CD4-positive, alpha-beta T cell (primary cell): Measurements from ENCODE around the gene MSRB3. TPM values are rescaled to one million over a fixed set of nuclear protein-coding genes. Genes with fewer than 3 reads are reported as not detected.

Experiments
- ATAC-seq: fragments of 200-7000 bp; cut with Tn5 transposase; one replicate; pipeline ENCODE4 v1.10.0; 2022; ENCODE audit warnings: mild to moderate bottlenecking; ENCODE audit not compliant: poor library complexity
- CTCF ChIA-PET: fragments of 350-600 bp; sonication (Branson Sonifier 250); formaldehyde crosslinking; loops from one replicate; lab custom pipeline; 2021; ENCODE audit warnings: antibody characterized with exemption, inconsistent platforms; lab: Charles Lee
- POLR2A ChIA-PET: fragments of 350-600 bp; sonication (Branson Sonifier 250); formaldehyde crosslinking; loops from one replicate; lab custom pipeline; 2021; ENCODE audit warnings: antibody characterized with exemption, inconsistent platforms; lab: Charles Lee
- DNase-seq, 14 experiments: peaks; one replicate each; pipeline ENCODE4 v3.0.0-alpha.2; 2013 to 2020; ENCODE audit warnings: mixed read lengths in 2 of 14
- H3K27ac ChIP-seq, 2 donors: one replicate each; pipeline versions ENCODE4 v1.5.1 to v1.7.0; 2013; ENCODE audit warnings: low read length in 2 of 2, low read depth in 1 of 2, mild to moderate bottlenecking in 1 of 2
- H3K27me3 ChIP-seq, 2 experiments: 1 replicate in 1 of 2; 2 replicates in 1 of 2; pipeline versions ENCODE4 v1.6.1 to v1.7.0; 2013; ENCODE audit warnings: low read length in 2 of 2, control low read depth in 1 of 2, mild to moderate bottlenecking in 1 of 2, moderate library complexity in 1 of 2; ENCODE audit not compliant: insufficient read depth in 2 of 2, control insufficient read depth in 1 of 2
- H3K36me3 ChIP-seq: one replicate; pipeline ENCODE4 v1.6.1; 2013; ENCODE audit warnings: low read length, control low read depth; ENCODE audit not compliant: insufficient read depth
- H3K4me1 ChIP-seq: one replicate; pipeline ENCODE4 v1.6.1; 2013; ENCODE audit warnings: low read length, control low read depth; ENCODE audit not compliant: insufficient read depth
- H3K4me3 ChIP-seq: one replicate; pipeline ENCODE4 v1.5.1; 2013; ENCODE audit warnings: mild to moderate bottlenecking, low read length, moderate library complexity
- H3K9me3 ChIP-seq, 2 experiments: 1 replicate in 1 of 2; 2 replicates in 1 of 2; pipeline versions ENCODE4 v1.6.1 to v1.7.0; 2013; ENCODE audit warnings: low read length in 2 of 2, mild to moderate bottlenecking in 2 of 2, control low read depth in 1 of 2, moderate library complexity in 1 of 2; ENCODE audit not compliant: control insufficient read depth in 1 of 2, insufficient read depth in 1 of 2
- H3K27ac Mint-ChIP-seq: one replicate; pipeline ENCODE4 v1.8.0; 2020; ENCODE audit warnings: mixed read lengths
- H3K27me3 Mint-ChIP-seq: one replicate; pipeline ENCODE4 v1.8.0; 2021; ENCODE audit warnings: mixed read lengths
- H3K36me3 Mint-ChIP-seq: one replicate; pipeline ENCODE4 v1.8.0; 2021; ENCODE audit warnings: low read depth, mixed read lengths
- H3K4me1 Mint-ChIP-seq: one replicate; pipeline ENCODE4 v1.8.0; 2021; ENCODE audit warnings: low read depth, mixed read lengths
- H3K4me3 Mint-ChIP-seq: one replicate; pipeline ENCODE4 v1.8.0; 2020; ENCODE audit warnings: mild to moderate bottlenecking, mixed read lengths
- H3K9me3 Mint-ChIP-seq: one replicate; pipeline ENCODE4 v1.8.0; 2020; ENCODE audit warnings: mixed read lengths
- CTCF ChIP-seq: fragments of 200-600 bp; IDR thresholded peaks from one replicate; pipeline ENCODE4 v1.8.0; 2022; ENCODE audit warnings: antibody characterized with exemption, mild to moderate bottlenecking
- intact Hi-C, 2 experiments: fragments of 100-400 bp; cut with DNase I in 1 of 2; cut with micrococcal nuclease in 1 of 2; formaldehyde crosslinking; loops; one replicate each; pipeline versions ENCODE4 v1.15.1 to v1.9.0; 2023 to 2025; cut with DNase I, micrococcal nuclease
- total RNA-seq, 174 experiments: library from RNA in 2 of 174; stranded (reverse) in 2 of 174; gene quantifications; one replicate each; pipeline ENCODE4 v1.2.3 and lab custom pipeline; 2021 to 2026

The MSRB3 gene
- total RNA-seq, 2 experiments from 2014 or later, result 0.17 TPM; not detected in 1

GRCh38 chr12:65237153-65237552 lies 41.3 kb upstream of the MSRB3 start:
- CTCF ChIA-PET, result no interaction called here
- no peak for TF ChIP-seq CTCF
- no peaks in the 10 kb centered on the region for H3K27me3 Mint-ChIP-seq

GRCh38 chr12:65238609-65239008 lies 39.9 kb upstream of the MSRB3 start:
- Histone ChIP-seq H3K36me3 (peaks cover 31% of the 10 kb centered on the region), H3K4me3 (no peak overlapping the region), H3K9me3 (no peaks in the 10 kb centered on the region), H3K27me3 (no peaks in the 10 kb centered on the region), H3K27ac (no peak overlapping the region), H3K4me1 (no peaks in the 10 kb centered on the region)
- Mint-ChIP-seq H3K4me1 (no peaks in the 10 kb centered on the region), H3K36me3 (peaks cover 46% of the 10 kb centered on the region), H3K4me3 (no peak overlapping the region), H3K9me3 (no peaks in the 10 kb centered on the region), H3K27ac (no peak overlapping the region), H3K27me3 (no peaks in the 10 kb centered on the region)
- CTCF ChIA-PET, result interaction anchor here (1.0 kb wide), 1 partner anchor 11 kb away, joined by 4 read pairs; no protein-coding TSS in a partner anchor
- intact Hi-C loops, result loop anchor here in 1 of 2 experiments (10.0 kb wide), 1 partner anchor 434 kb away; no protein-coding TSS in a partner anchor
- DNase-seq, result no peak
- POLR2A ChIA-PET, result no interaction called here
- ATAC-seq, result no peak
- TF ChIP-seq CTCF, result no peak

More at GRCh38 chr12:65237153-65237552, 41.3 kb upstream of the MSRB3 start:
- Histone ChIP-seq H3K27me3 (no peaks in the 10 kb centered on the region), H3K4me1 (no peaks in the 10 kb centered on the region), H3K27ac (no peak overlapping the region), H3K4me3 (no peak overlapping the region), H3K36me3 (peaks cover 18% of the 10 kb centered on the region), H3K9me3 (no peaks in the 10 kb centered on the region)
- Mint-ChIP-seq H3K4me3 (no peak overlapping the region), H3K27ac (no peak overlapping the region), H3K4me1 (peaks cover 7% of the 10 kb centered on the region), H3K9me3 (no peaks in the 10 kb centered on the region), H3K36me3 (peaks cover 31% of the 10 kb centered on the region)
- ATAC-seq (no peak), DNase-seq (no peak)
- POLR2A ChIA-PET, result interaction anchor here (0.9 kb wide), 1 partner anchor 321 kb away, joined by 3 read pairs; no protein-coding TSS in a partner anchor
- intact Hi-C loops, result loop anchor here in 1 of 2 experiments (2.0 to 10.0 kb wide), 2 partner anchors 350 to 432 kb away; no protein-coding TSS in a partner anchor

GRCh38 chr12:65248656-65249633 lies 29.5 kb upstream of the MSRB3 start:
- Mint-ChIP-seq H3K27ac (no peak overlapping the region), H3K4me3 (no peak overlapping the region), H3K36me3 (peaks cover 35% of the 10 kb centered on the region), H3K27me3 (no peaks in the 10 kb centered on the region), H3K4me1 (no peaks in the 10 kb centered on the region), H3K9me3 (no peaks in the 10 kb centered on the region)
- ATAC-seq (no peak), DNase-seq (no peak)
- Histone ChIP-seq H3K27me3 (no peaks in the 10 kb centered on the region), H3K4me3 (no peak overlapping the region), H3K27ac (no peak overlapping the region), H3K4me1 (no peaks in the 10 kb centered on the region), H3K36me3 (peaks cover 23% of the 10 kb centered on the region), H3K9me3 (no peaks in the 10 kb centered on the region)
- TF ChIP-seq CTCF, result no peak
- ChIA-PET CTCF (no interaction called here), POLR2A (no interaction called here)
- intact Hi-C loops, result no loop called here
